HG02798 (cell line): ENCODE measurements around the gene POC1B.

Experiments
- ATAC-seq: cut with Tn5 transposase; IDR thresholded peaks from one replicate; pipeline ENCODE4 v1.9.1; 2021; ENCODE audit warnings: mild to moderate bottlenecking; ENCODE audit not compliant: unreplicated experiment, poor library complexity

Gene POC1B

DNA sequence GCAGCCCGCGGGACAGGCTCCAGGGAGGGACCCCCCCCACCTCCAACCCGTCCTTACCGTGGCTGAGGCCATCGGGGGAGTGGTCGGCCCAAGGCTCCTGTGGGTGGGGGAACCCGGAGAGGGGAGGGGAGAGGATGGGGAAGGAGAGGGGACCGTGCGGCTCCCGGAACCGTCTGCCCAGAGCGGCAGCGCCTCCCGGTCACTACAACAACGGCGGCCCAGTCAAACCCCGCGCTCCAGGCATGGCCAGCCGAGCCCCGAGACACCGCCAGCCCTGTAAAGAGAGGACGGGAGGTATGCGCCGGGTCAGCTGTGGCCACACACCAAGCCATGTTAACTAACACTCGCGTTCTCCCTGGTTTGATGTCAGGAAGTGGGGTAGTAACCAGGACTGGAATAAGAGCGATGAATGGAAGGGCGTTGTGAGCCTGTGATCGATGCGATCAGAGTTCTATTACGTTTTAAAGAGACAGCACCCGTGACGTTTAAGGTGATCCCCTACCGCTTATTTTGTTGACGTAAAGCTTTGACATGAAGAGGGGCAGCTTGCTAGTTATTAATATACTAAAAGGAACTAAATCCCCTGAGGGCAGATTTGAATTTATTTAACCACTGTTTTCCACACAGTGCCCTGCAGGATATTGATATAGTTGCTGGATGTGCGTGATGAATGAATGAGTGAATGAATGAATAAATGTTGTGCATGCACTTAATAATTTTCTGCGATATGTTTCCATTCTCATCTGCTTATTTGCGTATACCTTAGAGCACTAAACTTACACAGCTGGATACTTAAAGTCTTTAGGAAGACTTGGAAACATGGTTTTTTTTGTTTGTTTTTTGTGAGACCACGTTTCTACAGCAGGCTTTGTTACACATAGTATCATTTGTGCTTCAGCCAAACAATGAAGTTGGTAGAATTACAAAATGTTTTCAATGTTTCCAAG is at the start of gene POC1B:
Gene POC1B, minus strand, starts transcription at position 224 of the 947 bp plus-strand sequence. Its CDS starts 152 bp downstream, at position 72.
- peak; percentile 74 for ATAC-seq

DNA sequence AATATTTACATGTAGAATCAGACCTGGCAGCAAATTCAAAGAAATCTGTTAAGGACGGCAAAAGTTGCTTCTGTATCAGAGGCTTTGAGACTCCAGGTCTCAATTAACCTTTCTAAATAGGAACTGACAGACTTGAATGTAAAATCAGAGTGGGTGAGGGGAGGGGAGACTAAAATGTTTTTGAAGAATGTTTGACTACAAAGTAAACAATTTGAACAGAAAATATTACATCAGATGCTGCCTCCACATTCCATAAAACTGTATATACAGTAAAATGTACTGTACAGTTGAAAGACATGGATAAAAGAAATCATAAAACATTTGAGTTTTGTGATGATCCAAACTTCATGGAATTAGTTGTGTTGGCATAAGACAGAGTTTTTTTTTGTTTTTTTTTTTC is 49.5 kb upstream of the POC1B start:
- ATAC-seq = no peak

GRCh38 chr12:89574736-89575208 is 48.9 kb upstream of the POC1B start:
- no peak for ATAC-seq

GRCh38 chr12:89573051-89573810 is 47.4 kb upstream of the POC1B start:
- ATAC-seq = no peak

- ATAC-seq = no peak
Measured at GRCh38 chr12:89571491-89572195, 45.8 kb upstream of the POC1B start.

DNA sequence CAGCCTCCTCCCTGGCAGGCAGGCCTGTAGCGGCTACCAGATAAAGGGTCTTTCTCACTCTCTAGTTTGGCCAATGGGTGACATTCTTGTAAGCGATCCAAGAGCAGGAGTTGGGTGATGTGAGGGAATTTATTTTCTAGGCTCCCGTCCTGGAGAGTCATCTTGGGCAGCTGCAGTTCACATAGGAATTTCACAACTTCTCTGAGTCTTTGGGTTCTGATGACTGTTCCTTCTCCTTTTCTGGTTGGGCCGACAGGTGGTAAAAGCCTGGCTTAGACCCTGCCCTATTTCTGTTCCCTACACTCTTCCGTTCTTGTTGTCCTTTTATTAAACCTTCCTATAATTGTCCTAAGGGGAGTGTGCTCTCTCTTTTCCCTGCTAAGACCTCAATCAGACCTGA is 42.6 kb upstream of the POC1B start:
- no peak for ATAC-seq

DNA sequence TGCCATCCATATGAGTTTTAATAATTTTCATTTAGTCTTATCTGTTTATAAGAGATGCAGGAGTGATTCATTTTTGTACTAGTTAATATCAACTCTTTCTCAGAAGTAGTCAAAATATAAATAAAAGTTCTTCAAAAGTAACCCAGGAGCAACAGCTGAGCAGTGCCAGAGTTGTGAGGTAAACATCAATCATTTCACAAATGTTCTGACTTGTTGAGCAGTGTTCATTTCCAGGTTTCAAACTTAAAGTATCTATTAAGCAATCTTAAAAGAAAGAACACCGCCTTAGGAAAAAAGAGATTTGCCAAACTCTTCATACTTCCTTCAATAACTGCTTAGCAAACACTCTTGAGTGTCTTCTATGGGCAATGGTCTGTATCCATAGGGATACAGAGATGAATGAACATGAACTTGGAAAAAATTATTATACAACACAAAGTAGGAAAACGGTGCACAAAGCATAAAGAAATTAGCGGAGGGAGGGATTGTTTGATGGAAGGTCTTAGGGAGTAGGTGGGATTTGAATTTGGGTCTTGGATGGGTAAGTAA is 41.9 kb upstream of the POC1B start:
- ATAC-seq = no peak

- ATAC-seq = no peak
Measured at GRCh38 chr12:89566615-89567014, 40.8 kb upstream of the POC1B start.

DNA sequence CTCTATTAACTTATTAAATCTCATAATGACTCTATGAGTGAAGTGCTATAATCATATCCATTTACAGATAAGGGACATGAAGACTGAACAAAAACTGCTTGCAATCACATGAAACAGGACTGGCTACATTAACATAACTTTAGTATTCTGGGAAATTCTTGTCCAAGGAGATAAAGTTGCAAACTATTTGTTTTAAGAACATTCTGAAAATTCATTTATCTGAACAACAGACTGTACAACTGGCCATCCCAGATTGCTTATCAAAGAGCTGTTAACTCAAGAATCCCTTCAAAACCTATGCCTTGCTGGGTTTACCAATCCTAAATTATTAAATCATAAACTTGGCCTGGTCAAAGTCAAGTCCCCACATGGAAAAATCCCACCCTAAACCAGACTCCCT is 39.2 kb upstream of the POC1B start:
- no peak for ATAC-seq

GRCh38 chr12:89559753-89560152 is 33.9 kb upstream of the POC1B start:
- no peak for ATAC-seq

DNA sequence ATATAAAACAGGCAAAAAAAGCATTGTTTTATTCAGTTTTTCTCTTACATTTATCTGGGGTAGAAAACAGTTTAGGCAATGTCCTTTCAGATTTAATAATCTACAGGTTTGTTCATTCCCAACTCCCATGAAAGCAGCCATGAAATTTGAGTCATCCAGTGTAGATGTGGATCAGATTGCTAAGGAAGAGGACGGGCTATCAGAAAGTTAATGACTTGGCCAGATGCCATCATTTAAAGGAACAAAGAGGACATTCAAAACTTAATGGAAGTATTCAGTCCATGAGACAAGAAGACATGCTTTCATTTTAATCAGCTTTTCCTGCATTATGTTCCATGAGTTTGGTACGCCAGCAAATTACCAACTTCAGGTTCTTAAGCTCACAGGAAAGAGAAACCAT is 31.1 kb upstream of the POC1B start:
- no peak for ATAC-seq

DNA sequence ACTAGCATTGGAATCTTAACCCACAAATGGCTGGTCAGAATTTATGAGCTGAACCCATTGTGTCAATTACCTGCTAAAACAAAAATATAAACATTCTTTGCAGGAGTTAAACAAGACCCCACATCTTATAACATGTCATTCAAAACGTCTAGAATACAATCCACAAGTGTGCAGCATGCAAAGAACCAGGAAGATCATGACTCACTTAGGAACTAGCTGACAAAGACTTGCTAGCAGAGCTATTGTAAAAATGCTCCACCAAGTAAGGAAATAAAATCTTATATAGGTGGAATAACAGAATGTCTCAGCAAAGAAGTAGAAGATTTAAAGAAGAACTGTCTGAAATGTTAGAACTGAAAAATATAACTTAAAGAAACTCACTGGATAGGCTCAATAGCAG is 26.5 kb upstream of the POC1B start:
- ATAC-seq = no peak

DNA sequence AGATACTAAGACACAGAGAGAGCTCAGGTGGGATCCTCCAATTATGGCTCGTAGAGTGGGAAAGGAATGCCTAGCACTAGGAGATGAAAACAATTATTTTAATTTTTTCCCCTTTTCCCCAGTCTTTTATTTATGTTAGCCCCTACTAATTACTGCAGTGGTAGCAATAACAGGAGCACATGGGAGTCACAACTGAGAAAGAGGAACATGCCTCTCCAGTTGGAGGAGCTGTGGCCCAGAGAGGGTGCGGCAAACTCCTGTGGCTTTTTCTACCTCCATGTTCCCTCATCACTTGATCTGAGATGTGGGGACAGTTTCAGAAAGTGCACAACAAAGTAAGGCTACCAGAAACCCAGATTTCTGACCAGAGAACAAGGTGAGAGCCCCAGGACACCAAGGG is 25.9 kb upstream of the POC1B start:
- ATAC-seq = no peak

GRCh38 chr12:89547101-89547500 is 21.3 kb upstream of the POC1B start:
- no peak for ATAC-seq

- ATAC-seq = no peak
Measured at GRCh38 chr12:89546151-89546550, 20.3 kb upstream of the POC1B start.

GRCh38 chr12:89544681-89545184 is 18.9 kb upstream of the POC1B start:
- ATAC-seq = no peak

DNA sequence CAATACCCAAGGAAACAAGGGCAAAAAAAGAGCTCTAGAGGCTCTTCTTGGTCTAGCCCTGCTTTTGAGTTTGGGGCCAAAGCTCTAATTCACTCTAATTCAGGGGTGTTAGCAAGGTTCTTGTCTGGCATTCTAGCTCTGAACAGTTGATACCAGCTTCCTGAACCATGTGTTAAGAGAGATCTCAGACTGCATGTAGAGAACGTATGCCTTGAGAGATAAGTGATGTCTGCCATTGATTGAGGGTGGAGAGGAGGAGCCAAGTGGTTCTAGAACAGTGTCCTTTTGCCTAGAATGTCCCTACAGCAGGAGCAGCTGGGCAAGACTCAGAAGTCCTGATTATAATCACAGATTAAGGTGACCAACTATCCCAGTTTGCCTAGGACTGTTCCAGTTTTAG is 18.2 kb upstream of the POC1B start:
- no peak for ATAC-seq

DNA sequence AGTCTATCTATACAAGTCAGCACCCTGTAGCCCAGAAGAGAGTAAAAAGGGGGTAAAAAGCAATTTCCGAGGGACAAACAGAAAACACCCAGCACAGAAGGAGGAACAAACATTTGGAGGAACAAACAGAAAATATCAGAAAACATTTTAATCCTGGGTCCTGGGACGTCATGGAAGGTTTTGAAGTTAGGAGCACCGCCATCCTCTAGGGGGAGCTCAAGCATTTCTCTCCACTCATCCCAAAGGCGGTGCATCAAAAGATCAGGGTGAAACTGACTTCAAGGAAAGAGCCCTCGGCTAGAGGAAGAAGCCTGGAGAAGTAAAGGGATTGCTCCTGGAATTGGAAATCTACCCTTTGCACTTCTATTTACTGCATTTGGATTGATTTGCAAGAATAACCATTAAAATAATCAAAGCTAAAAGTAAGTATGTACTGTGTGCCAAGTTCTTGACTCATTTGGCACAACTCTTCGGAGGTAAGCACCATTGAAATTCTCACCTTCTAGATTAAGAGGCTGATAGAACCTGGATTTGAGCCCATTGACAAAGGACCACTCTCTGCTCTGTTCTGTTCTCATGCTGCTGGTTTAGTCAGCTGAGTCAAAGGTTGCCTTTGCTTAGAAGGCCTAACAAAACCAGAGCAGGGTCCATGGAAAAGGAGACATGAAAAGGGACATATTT is 17.2 kb upstream of the POC1B start:
- ATAC-seq = peak; percentile 85

DNA sequence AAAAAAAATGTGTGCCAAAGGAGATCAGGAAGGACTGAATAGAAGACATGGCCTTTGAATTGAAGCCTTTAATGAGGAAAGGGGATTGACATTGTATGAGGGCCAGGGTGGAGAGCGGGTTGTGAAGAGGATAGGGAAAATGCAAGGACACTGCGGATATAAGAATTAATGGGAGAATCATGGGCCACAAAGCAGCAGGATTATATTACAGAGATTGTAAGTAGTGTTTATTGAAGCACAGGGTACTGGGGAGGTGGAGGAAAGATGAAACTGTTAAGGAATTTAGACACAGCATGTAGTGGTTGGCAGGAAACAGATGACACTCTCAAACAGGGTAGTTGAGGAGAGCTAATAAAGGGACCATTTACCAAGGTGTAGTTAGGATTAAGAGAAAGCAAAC is 16.4 kb upstream of the POC1B start:
- ATAC-seq = no peak

DNA sequence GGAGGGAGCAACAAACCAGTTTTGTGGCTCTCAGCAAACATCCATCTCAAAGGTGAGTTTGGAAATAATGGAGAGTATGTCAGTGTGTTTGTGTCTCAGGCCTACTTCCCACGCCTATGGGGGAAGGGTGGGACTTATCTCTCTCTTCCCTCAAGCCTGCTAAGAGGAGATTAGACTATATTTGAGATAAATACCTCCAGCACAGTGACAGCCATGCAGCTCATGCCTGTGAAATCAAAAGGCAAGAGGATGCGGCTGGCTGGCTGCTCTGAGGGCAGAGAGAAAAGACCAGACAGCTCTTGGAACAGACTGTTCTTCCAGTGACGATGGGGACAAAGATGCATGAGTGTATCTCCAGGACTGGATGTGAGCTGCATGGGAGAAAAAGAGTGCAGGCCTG is 14.7 kb upstream of the POC1B start:
- ATAC-seq = no peak
